Activated CD4-positive, alpha-beta T cell treated with anti-CD3 and anti-CD28 coated beads, Interleukin-2, Interleukin-6, amounts not matched to agents 100 ng/mL and 50 ng/mL, durations not matched to agents 16 hours and 8 hours (primary cell): Measurements from ENCODE around the gene PCBD2.
"Not testable (repeated sequence)": the region's sequence is repeated elsewhere in the genome, so short reads cannot be mapped to it uniquely, and the experiment has no call there.

ENCODE experiments used
- DNase-seq: peaks from one replicate; pipeline ENCODE4 v3.0.0-alpha.2; 2020

The PCBD2 gene

GRCh38 chr5:134910752-134911151 is 5.8 kb downstream of the PCBD2 start:
- DNase-seq = not testable (repeated sequence)

GRCh38 chr5:134911285-134912206 is 6.6 kb downstream of the PCBD2 start:
- no peak for DNase-seq

GRCh38 chr5:134913254-134913653 is 8.3 kb downstream of the PCBD2 start:
- no peak for DNase-seq

GRCh38 chr5:134913795-134914194 is 8.9 kb downstream of the PCBD2 start:
- no peak for DNase-seq

GRCh38 chr5:134917070-134917815 is 12.3 kb downstream of the PCBD2 start:
- DNase-seq = no peak

GRCh38 chr5:134918861-134919260 is 13.9 kb downstream of the PCBD2 start:
- no peak for DNase-seq

- no peak for DNase-seq
Measured at GRCh38 chr5:134920848-134921575, 16.1 kb downstream of the PCBD2 start.

GRCh38 chr5:134932508-134932907 is 27.6 kb downstream of the PCBD2 start:
- DNase-seq = no peak

- DNase-seq = no peak
Measured at GRCh38 chr5:134934202-134934601, 29.3 kb downstream of the PCBD2 start.

- DNase-seq = no peak
Measured at GRCh38 chr5:134935711-134936602, 31.0 kb downstream of the PCBD2 start.

- DNase-seq = no peak
Measured at GRCh38 chr5:134937526-134937925, 32.6 kb downstream of the PCBD2 start.

GRCh38 chr5:134938030-134938429 is 33.1 kb downstream of the PCBD2 start:
- DNase-seq = no peak

- no peak for DNase-seq
Measured at GRCh38 chr5:134939500-134939899, 34.6 kb downstream of the PCBD2 start.

GRCh38 chr5:134943547-134943946 is 38.6 kb downstream of the PCBD2 start:
- DNase-seq = no peak

GRCh38 chr5:134944630-134945029 is 39.7 kb downstream of the PCBD2 start:
- DNase-seq = no peak

- no peak for DNase-seq
Measured at GRCh38 chr5:134945041-134945440, 40.1 kb downstream of the PCBD2 start.

GRCh38 chr5:134948911-134949310 is 44.0 kb downstream of the PCBD2 start:
- DNase-seq = no peak

GRCh38 chr5:134949316-134949715 is 44.4 kb downstream of the PCBD2 start:
- DNase-seq = no peak

GRCh38 chr5:134957920-134958608 is 53.1 kb downstream of the PCBD2 start:
- DNase-seq = no peak

- no peak for DNase-seq
Measured at GRCh38 chr5:134958755-134959154, 53.8 kb downstream of the PCBD2 start.

GRCh38 chr5:134963098-134963497 is 58.2 kb downstream of the PCBD2 start:
- no peak for DNase-seq
